ENCODE results near the gene HEPN1. TPM values are rescaled to one million over a fixed set of nuclear protein-coding genes. Genes with fewer than 3 reads are reported as not detected.

The HEPN1 gene
- total RNA-seq, 1 experiment from 2014 or later: not detected

GRCh38 chr11:124922831-124923230 lies 3.8 kb downstream of the HEPN1 start:
- BruUV-seq (replicated peaks): no TSS peak
- no peaks in the 10 kb centered on the region for H3K9me3 ChIP-seq (ENCODE audit: low read depth, low read length, poor library complexity, severe bottlenecking)
- intact Hi-C loops (cut with micrococcal nuclease; ENCODE audit: unreplicated experiment): no loop called here
- POLR2A ChIA-PET (ENCODE audit: low non-redundant PET): no interaction called here
- no peak for DNase-seq (ENCODE audit: low spot score)
- H3K27me3 ChIP-seq (replicated peaks; ENCODE audit: insufficient read depth, low read depth, low read length, poor library complexity): no peaks in the 10 kb centered on the region
- H3K4me3 ChIP-seq (ENCODE audit: low read depth, low read length, poor library complexity, severe bottlenecking): no peak overlapping the region
- TF ChIP-seq CTCF (conservative IDR thresholded peaks at IDR 0.05; ENCODE audit: low read depth, low read length) (no peak), EZH2 (IDR thresholded peaks at IDR 0.05; ENCODE audit: borderline replicate concordance, low read depth, low read length, poor library complexity, severe bottlenecking) (no peak)
- CTCF ChIA-PET: no interaction called here
- H3K4me1 ChIP-seq (ENCODE audit: insufficient read depth, low read length, poor library complexity, severe bottlenecking): no peaks in the 10 kb centered on the region
- H3K36me3 ChIP-seq (ENCODE audit: insufficient read depth, low read length, poor library complexity, severe bottlenecking): no peaks in the 10 kb centered on the region
- H3K27ac ChIP-seq (ENCODE audit: low read depth, low read length, poor library complexity, severe bottlenecking): no peak overlapping the region

GRCh38 chr11:124923296-124923695 lies 4.2 kb downstream of the HEPN1 start:
- CTCF ChIA-PET: no interaction called here
- TF ChIP-seq CTCF (conservative IDR thresholded peaks at IDR 0.05; ENCODE audit: low read depth, low read length) (no peak), EZH2 (IDR thresholded peaks at IDR 0.05; ENCODE audit: borderline replicate concordance, low read depth, low read length, poor library complexity, severe bottlenecking) (no peak)
- DNase-seq (ENCODE audit: low spot score): no peak
- no TSS peak for BruUV-seq (replicated peaks)
- no peak overlapping the region for H3K4me3 ChIP-seq (ENCODE audit: low read depth, low read length, poor library complexity, severe bottlenecking)
- H3K27me3 ChIP-seq (replicated peaks; ENCODE audit: insufficient read depth, low read depth, low read length, poor library complexity): no peaks in the 10 kb centered on the region
- H3K9me3 ChIP-seq (ENCODE audit: low read depth, low read length, poor library complexity, severe bottlenecking): no peaks in the 10 kb centered on the region
- intact Hi-C loops (cut with micrococcal nuclease; ENCODE audit: unreplicated experiment): no loop called here
- H3K36me3 ChIP-seq (ENCODE audit: insufficient read depth, low read length, poor library complexity, severe bottlenecking): no peaks in the 10 kb centered on the region
- H3K27ac ChIP-seq (ENCODE audit: low read depth, low read length, poor library complexity, severe bottlenecking): no peak overlapping the region
- POLR2A ChIA-PET (ENCODE audit: low non-redundant PET): no interaction called here
- H3K4me1 ChIP-seq (ENCODE audit: insufficient read depth, low read length, poor library complexity, severe bottlenecking): no peaks in the 10 kb centered on the region

GRCh38 chr11:124928942-124929665 lies 10.1 kb downstream of the HEPN1 start:
- Histone ChIP-seq H3K36me3 (ENCODE audit: insufficient read depth, low read length, poor library complexity, severe bottlenecking) (no peaks in the 10 kb centered on the region), H3K4me1 (ENCODE audit: insufficient read depth, low read length, poor library complexity, severe bottlenecking) (no peaks in the 10 kb centered on the region), H3K27ac (ENCODE audit: low read depth, low read length, poor library complexity, severe bottlenecking) (no peak overlapping the region), H3K9me3 (ENCODE audit: low read depth, low read length, poor library complexity, severe bottlenecking) (no peaks in the 10 kb centered on the region), H3K4me3 (ENCODE audit: low read depth, low read length, poor library complexity, severe bottlenecking) (no peak overlapping the region), H3K27me3 (replicated peaks; ENCODE audit: insufficient read depth, low read depth, low read length, poor library complexity) (no peaks in the 10 kb centered on the region)
- CTCF ChIA-PET: no interaction called here
- intact Hi-C loops (cut with micrococcal nuclease; ENCODE audit: unreplicated experiment): no loop called here
- TF ChIP-seq CTCF (conservative IDR thresholded peaks at IDR 0.05; ENCODE audit: low read depth, low read length) (no peak), EZH2 (IDR thresholded peaks at IDR 0.05; ENCODE audit: borderline replicate concordance, low read depth, low read length, poor library complexity, severe bottlenecking) (no peak)
- POLR2A ChIA-PET (ENCODE audit: low non-redundant PET): interaction anchor here (0.7 kb wide), 1 partner anchor 11 kb away, joined by 5 read pairs; no protein-coding TSS in a partner anchor
- DNase-seq (ENCODE audit: low spot score): no peak
- BruUV-seq (replicated peaks): no TSS peak

All from A673 (cell line).